Endometrial microvascular endothelial cells (primary cell): ENCODE data around the gene AIP. TPM values are rescaled to one million over a fixed set of nuclear protein-coding genes. Genes with fewer than 3 reads are reported as not detected.

ENCODE experiments used
- total RNA-seq: library from RNA; depleted of rRNA; stranded (reverse); fragments of >200 nt; gene quantifications from one replicate; pipeline ENCODE4 v1.2.3, GENCODE V29; 2015; ENCODE audit errors: inconsistent ontology term

AIP gene
- total RNA-seq, 1 donor from 2014 or later, result 31.4 TPM

Other genes starting within 250 kb of the AIP start
- gene GRK2, start 216.6 kb upstream of the AIP start, total RNA-seq, result 70.4 TPM
- 19.7 TPM for gene ANKRD13D, start 193.7 kb upstream of the AIP start, total RNA-seq
- 10.1 TPM for gene SSH3, start 179.5 kb upstream of the AIP start, total RNA-seq
- 100 TPM for gene POLD4, start 129.5 kb upstream of the AIP start, total RNA-seq
- 2.2 TPM for gene CLCF1, start 109.4 kb upstream of the AIP start, total RNA-seq
- 9.5 TPM for gene RAD9A, start 91.0 kb upstream of the AIP start, total RNA-seq
- 302 TPM for gene PPP1CA, start 81.2 kb upstream of the AIP start, total RNA-seq
- not detected for gene TBC1D10C, start 78.9 kb upstream of the AIP start, total RNA-seq
- gene CARNS1, start 67.3 kb upstream of the AIP start, total RNA-seq, result not detected
- gene RPS6KB2, start 54.5 kb upstream of the AIP start, total RNA-seq, result 65.8 TPM
- not detected for gene PTPRCAP, start 45.3 kb upstream of the AIP start, total RNA-seq
- 130 TPM for gene CORO1B, start 39.5 kb upstream of the AIP start, total RNA-seq
- gene GPR152, start 30.3 kb upstream of the AIP start, total RNA-seq, result not detected
- gene CABP4, start 27.7 kb upstream of the AIP start, total RNA-seq, result 2.0 TPM
- 39.0 TPM for gene TMEM134, start 13.8 kb upstream of the AIP start, total RNA-seq
- 12.5 TPM for gene PITPNM1, start 22.3 kb downstream of the AIP start, total RNA-seq
- gene CDK2AP2, start 25.1 kb downstream of the AIP start, total RNA-seq, result 53.1 TPM
- not detected for gene CABP2, start 40.4 kb downstream of the AIP start, total RNA-seq
- 1,295 TPM for gene GSTP1, start 100.8 kb downstream of the AIP start, total RNA-seq
- gene NDUFV1, start 123.9 kb downstream of the AIP start, total RNA-seq, result 254 TPM
- gene NUDT8, start 146.9 kb downstream of the AIP start, total RNA-seq, result 12.9 TPM
- gene TBX10, start 156.7 kb downstream of the AIP start, total RNA-seq, result not detected
- not detected for gene ACY3, start 167.7 kb downstream of the AIP start, total RNA-seq
- gene ALDH3B2, start 191.6 kb downstream of the AIP start, total RNA-seq, result not detected